ENCODE data around the gene JARID2. TPM values are rescaled to one million over a fixed set of nuclear protein-coding genes. Genes with fewer than 3 reads are reported as not detected.

Gene JARID2
- total and polyA plus RNA-seq, 10 of the 15 experiments (the other 5 are each of a cell fraction or from before 2014, with no cell fraction given) = 4.2 to 21.6 (median 11.7) TPM

GRCh38 chr6:15410752-15411151 is 164.9 kb downstream of the JARID2 start (continued):
- no peak for TF ChIP-seq SKIL (IDR thresholded peaks at IDR 0.05; ENCODE audit: low read depth, poor library complexity, severe bottlenecking)
- 0 out of 2 replicates have a peak, but pooled peaks have one; percentile 13 for TF ChIP-seq ZNF687 (IDR thresholded peaks at IDR 0.05)
- no peak for TF ChIP-seq TARDBP (IDR thresholded peaks at IDR 0.05; ENCODE audit: borderline replicate concordance)
- TF ChIP-seq CBX3 (IDR thresholded peaks at IDR 0.05; ENCODE audit: borderline replicate concordance, low read depth) = no peak
- no peak for TF ChIP-seq NBN (IDR thresholded peaks at IDR 0.05)
- no peak for TF ChIP-seq RCOR1 (conservative IDR thresholded peaks at IDR 0.05; ENCODE audit: low read depth, low read length)
- no peak for TF ChIP-seq EGR1 (IDR thresholded peaks at IDR 0.05; ENCODE audit: borderline replicate concordance in 1 of 2, low read depth in 2 of 2, low read length in 2 of 2)
